Effector memory CD8-positive, alpha-beta T cell (primary cell): Measurements from ENCODE around the gene EYA2.
"Not testable (repeated sequence)": the region's sequence is repeated elsewhere in the genome, so short reads cannot be mapped to it uniquely, and the experiment has no call there.

ENCODE experiments used
- ATAC-seq: fragments of 150-1000 bp; cut with Tn5 transposase; replicated peaks from 2 replicates; pipeline ENCODE4 v1.10.0; 2021; ENCODE audit warnings: mild to moderate bottlenecking, moderate library complexity
- DNase-seq, 3 experiments: peaks; one replicate each; pipeline ENCODE4 v3.0.0; 2021
- H3K27ac Mint-ChIP-seq, 2 donors: one replicate each; pipeline ENCODE4 v1.8.0; 2022; ENCODE audit warnings: mild to moderate bottlenecking in 2 of 2, mixed read lengths in 2 of 2, moderate library complexity in 2 of 2
- H3K27me3 Mint-ChIP-seq, 2 donors: one replicate each; pipeline ENCODE4 v1.8.0; 2022; ENCODE audit warnings: mixed read lengths in 2 of 2
- H3K36me3 Mint-ChIP-seq: one replicate; pipeline ENCODE4 v1.8.0; 2022; ENCODE audit warnings: mild to moderate bottlenecking, moderate library complexity, mixed read lengths; ENCODE audit not compliant: insufficient read depth
- H3K4me1 Mint-ChIP-seq, 2 donors: one replicate each; pipeline ENCODE4 v1.8.0; 2022; ENCODE audit warnings: low read depth in 2 of 2, mixed read lengths in 2 of 2
- H3K4me3 Mint-ChIP-seq, 2 donors: one replicate each; pipeline ENCODE4 v1.8.0; 2022; ENCODE audit warnings: mild to moderate bottlenecking in 2 of 2, mixed read lengths in 2 of 2, moderate library complexity in 2 of 2
- H3K9me3 Mint-ChIP-seq, 2 donors: one replicate each; pipeline ENCODE4 v1.8.0; 2022; ENCODE audit warnings: mixed read lengths in 2 of 2

The EYA2 gene

DNA sequence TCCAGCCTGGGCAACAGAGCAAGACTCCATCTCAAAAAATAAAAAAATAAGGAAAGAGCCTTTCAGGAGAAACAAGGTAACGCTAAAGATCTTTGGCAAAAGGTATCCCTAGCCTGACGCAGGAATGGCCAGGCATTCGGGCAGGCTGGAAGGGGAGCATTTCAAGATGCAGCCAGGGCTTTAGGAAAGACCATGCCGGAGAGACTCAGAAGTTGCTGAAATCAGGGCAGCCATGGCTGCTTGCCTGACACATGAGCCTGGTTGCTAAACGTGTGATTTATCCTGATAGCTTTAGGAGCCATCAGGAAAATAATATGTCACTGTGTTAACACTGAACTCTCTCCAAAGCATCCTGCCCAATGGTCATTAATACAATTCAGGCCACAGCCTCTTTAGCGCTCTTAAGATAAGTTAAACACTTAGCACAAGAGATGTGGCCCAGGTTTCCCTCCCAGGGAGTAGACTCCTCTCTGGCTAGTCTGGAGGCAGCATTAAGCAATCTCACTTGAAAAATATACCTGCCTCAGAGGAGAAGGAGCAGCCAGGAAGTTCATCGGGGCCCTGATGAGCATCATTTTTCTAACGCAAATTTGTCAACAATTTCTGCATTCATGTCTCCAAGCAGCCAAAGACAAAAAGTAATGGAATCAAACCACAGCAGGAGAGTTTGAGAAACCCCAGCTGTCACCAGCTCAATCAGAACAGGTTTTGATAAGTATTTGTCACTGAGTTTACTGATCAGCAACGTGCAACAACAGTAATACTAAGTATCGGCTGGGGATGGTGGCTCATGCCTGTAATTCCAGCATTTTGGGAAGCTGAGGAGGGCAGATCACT, 261.9 kb downstream of the EYA2 start:
- Mint-ChIP-seq H3K36me3 (no peaks in the 10 kb centered on the region), H3K27ac (no peak overlapping the region), H3K9me3 (no peaks in the 10 kb centered on the region), H3K27me3 (peaks cover 37 to 56% of the 10 kb centered on the region in 2 donors), H3K4me3 (no peak overlapping the region), H3K4me1 (no peaks in the 10 kb centered on the region)
- no peak for DNase-seq
- no peak for ATAC-seq

DNA sequence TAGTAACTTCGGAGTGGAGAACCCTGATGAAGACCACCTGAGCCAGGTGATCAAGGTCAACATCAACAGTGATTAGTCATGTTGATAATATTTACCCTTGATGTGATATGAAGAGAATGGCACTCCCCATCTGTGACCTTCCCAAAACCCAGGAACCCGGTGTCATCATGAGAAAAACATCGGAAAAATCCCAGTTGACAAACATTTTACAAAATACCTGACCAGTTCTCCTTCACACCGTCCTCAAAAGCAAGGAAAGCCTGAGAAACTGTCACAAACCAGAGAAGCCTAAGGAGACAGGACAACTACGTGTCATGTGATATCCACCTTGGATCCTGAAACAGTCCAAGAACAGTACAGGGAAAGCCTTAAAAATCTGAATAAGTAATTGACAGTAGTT, 264.5 kb downstream of the EYA2 start:
- Mint-ChIP-seq H3K4me3 (no peak overlapping the region), H3K27ac (no peak overlapping the region), H3K9me3 (no peaks in the 10 kb centered on the region), H3K36me3 (no peaks in the 10 kb centered on the region), H3K4me1 (no peaks in the 10 kb centered on the region), H3K27me3 (peaks cover 25 to 43% of the 10 kb centered on the region in 2 donors)
- DNase-seq (no peak), ATAC-seq (no peak)

DNA sequence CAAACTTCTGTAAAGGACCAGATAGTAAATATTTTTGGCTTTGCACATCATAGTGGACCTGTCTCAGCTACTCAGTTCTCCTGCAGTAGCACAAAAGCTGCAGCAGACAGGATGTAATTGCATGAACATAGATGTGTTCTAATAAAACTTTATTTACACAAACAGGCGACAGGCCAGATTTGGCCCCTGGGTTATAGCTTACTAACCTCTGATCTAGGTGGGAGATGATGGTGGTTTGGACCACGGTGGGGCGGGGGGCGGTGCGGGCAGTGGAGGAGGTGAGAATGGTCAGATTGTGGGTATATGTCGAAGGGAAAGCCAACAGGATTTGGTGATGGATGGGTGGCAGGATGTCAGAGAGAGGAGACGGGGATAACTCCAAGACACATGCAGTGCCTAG, 265.6 kb downstream of the EYA2 start:
- no peak for ATAC-seq
- no peak for DNase-seq
- H3K9me3 Mint-ChIP-seq: no peaks in the 10 kb centered on the region
- H3K27ac Mint-ChIP-seq: no peak overlapping the region
- H3K27me3 Mint-ChIP-seq: peaks cover 19 to 34% of the 10 kb centered on the region in 2 donors
- no peak overlapping the region for H3K4me3 Mint-ChIP-seq
- H3K36me3 Mint-ChIP-seq: no peaks in the 10 kb centered on the region
- no peaks in the 10 kb centered on the region for H3K4me1 Mint-ChIP-seq

DNA sequence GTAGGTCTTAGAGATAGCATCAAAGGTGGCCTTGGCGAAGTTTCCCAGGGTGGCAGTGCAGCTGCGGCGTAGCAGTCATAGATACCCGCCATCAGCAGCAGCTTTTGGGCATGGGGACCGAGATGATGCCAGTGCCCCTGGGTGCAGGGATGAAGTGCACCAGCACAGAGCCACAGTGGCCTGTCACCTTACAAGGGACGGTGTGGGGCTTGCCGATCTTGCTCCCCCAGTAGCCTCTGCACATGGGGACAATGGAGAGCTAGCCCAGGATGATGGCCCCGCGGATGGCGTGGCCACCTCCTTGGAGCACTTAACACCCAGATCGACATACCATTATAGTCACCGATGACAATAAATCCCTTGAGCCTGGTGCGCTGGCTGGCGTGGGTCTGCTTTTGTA, 266.3 kb downstream of the EYA2 start:
- no peak overlapping the region for H3K4me3 Mint-ChIP-seq
- no peaks in the 10 kb centered on the region for H3K36me3 Mint-ChIP-seq
- peaks cover 19 to 34% of the 10 kb centered on the region in 2 donors for H3K27me3 Mint-ChIP-seq
- DNase-seq (no peak), ATAC-seq (no peak)
- H3K9me3 Mint-ChIP-seq: no peaks in the 10 kb centered on the region
- H3K27ac Mint-ChIP-seq: no peak overlapping the region
- no peaks in the 10 kb centered on the region for H3K4me1 Mint-ChIP-seq

DNA sequence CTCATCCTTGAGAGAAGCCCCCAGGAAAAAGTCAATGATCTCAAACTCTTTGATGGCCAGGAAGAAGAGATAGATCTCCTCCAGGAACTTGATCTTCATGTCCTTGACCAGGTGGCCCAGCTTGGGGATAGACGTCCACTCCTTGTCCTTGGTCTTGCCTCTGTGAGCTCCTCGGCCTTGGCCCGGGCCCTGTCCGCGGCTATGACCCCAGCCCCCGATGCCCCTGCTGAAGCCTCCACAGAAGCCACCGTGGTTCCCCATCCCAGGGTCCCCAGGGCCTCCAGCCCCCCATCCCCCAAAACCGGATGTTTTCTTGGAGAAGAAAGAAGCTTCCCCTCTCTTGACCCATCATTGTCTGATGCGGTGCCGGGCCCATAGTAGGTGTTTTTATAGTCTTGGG, 266.8 kb downstream of the EYA2 start:
- DNase-seq (no peak), ATAC-seq (no peak)
- no peak overlapping the region for H3K4me3 Mint-ChIP-seq
- no peaks in the 10 kb centered on the region for H3K9me3 Mint-ChIP-seq
- H3K27ac Mint-ChIP-seq: no peak overlapping the region
- H3K4me1 Mint-ChIP-seq: no peaks in the 10 kb centered on the region
- H3K36me3 Mint-ChIP-seq: no peaks in the 10 kb centered on the region
- H3K27me3 Mint-ChIP-seq: peaks cover 19 to 31% of the 10 kb centered on the region in 2 donors

DNA sequence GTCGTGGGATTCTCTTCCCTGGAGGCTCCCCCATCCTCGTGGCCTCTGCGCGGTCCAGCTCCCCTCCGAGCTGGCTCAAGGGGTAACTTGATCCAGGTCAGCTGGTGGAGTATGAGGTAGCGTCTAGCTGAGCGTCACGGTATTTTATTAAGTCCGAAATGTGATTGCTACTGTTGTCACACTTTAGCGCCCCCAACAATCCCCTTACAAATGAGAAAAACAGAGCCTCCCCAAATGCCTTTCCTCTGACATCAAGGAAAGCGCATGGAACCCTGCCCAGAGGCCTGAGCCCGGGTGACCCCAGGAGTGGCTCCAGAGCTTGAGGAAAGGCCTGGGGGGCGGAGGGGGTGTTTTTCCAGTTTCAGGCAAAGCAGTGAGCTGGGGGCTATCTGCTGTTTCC, 269.5 kb downstream of the EYA2 start:
- no peak for ATAC-seq
- Mint-ChIP-seq H3K27me3 (peaks cover 28 to 42% of the 10 kb centered on the region in 2 donors), H3K4me1 (no peaks in the 10 kb centered on the region), H3K27ac (no peak overlapping the region), H3K9me3 (no peaks in the 10 kb centered on the region), H3K36me3 (no peaks in the 10 kb centered on the region), H3K4me3 (no peak overlapping the region)
- no peak for DNase-seq

DNA sequence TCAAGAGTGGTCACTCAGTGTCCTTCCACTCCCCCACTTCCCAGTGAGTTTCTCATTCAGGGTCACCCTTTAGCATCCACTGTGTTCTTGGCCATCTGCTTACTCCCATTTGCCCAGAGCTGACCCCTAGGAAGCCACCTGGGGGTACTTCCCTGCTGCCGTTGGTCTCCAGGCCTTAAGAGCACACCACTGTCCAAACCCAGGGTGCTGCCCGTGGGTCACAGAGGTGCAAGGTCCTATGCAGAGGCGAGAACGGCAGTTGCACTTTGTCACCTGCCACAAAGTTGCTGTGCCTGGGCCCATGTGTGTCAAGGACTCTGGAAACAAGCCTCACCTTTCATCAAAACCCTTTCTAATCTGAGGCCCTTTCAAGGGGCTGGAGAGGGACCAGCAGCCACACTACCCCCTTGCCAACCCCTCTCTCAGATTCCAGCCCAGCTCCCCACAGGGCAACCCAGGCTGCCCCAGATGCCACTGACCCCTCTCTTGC, 270.8 kb downstream of the EYA2 start:
- DNase-seq: no peak
- H3K27me3 Mint-ChIP-seq: peaks cover 23 to 32% of the 10 kb centered on the region in 2 donors
- H3K4me1 Mint-ChIP-seq: no peaks in the 10 kb centered on the region
- no peak overlapping the region for H3K4me3 Mint-ChIP-seq
- H3K36me3 Mint-ChIP-seq: no peaks in the 10 kb centered on the region
- H3K27ac Mint-ChIP-seq: no peak overlapping the region
- ATAC-seq: no peak
- H3K9me3 Mint-ChIP-seq: no peaks in the 10 kb centered on the region

DNA sequence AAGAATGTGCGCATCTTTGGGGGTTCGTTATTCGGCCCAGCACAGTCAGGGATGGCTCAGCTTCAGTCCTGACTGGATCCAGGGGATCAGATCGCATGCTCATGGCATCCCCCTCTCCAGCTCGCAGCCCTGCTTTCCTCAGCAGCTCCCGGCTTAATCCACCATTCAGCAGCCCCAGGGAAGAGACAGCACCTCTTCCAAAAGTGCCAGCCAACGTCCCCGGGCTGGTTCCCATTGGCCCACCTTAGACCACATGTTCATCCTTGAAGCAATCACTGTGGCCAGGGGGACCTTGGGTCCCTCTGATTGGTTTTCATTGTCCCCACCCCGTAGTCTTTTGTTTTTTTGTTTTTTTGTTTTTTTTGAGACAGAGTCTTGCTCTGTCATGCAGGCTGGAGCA, 273.2 kb downstream of the EYA2 start:
- ATAC-seq (no peak), DNase-seq (no peak)
- H3K4me1 Mint-ChIP-seq: no peaks in the 10 kb centered on the region
- H3K27me3 Mint-ChIP-seq: peaks cover 33 to 53% of the 10 kb centered on the region in 2 donors
- H3K9me3 Mint-ChIP-seq: no peaks in the 10 kb centered on the region
- no peaks in the 10 kb centered on the region for H3K36me3 Mint-ChIP-seq
- H3K27ac Mint-ChIP-seq: no peak overlapping the region
- H3K4me3 Mint-ChIP-seq: no peak overlapping the region

DNA sequence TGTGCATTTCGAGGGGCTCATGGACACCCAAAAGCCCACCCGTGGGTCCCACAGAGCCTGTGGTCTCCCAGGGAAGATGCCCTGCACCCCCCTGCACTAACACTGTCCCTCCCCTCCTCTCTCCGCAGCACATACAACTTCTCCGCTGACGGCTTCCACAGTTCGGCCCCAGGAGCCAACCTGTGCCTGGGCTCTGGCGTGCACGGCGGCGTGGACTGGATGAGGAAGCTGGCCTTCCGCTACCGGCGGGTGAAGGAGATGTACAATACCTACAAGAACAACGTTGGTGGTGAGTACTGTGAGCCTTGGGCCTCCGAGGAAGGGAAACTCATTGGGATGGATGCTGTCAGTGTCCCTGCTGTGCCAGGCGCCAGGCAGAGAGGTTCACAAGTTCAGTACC, 277.9 kb downstream of the EYA2 start:
- peaks cover 6% of the 10 kb centered on the region for H3K36me3 Mint-ChIP-seq
- H3K27me3 Mint-ChIP-seq: peaks cover 46 to 56% of the 10 kb centered on the region in 2 donors
- H3K27ac Mint-ChIP-seq: no peak overlapping the region
- H3K9me3 Mint-ChIP-seq: no peaks in the 10 kb centered on the region
- peaks cover 0 to 4% of the 10 kb centered on the region in 2 donors for H3K4me1 Mint-ChIP-seq
- DNase-seq: no peak
- ATAC-seq: no peak
- no peak overlapping the region for H3K4me3 Mint-ChIP-seq

DNA sequence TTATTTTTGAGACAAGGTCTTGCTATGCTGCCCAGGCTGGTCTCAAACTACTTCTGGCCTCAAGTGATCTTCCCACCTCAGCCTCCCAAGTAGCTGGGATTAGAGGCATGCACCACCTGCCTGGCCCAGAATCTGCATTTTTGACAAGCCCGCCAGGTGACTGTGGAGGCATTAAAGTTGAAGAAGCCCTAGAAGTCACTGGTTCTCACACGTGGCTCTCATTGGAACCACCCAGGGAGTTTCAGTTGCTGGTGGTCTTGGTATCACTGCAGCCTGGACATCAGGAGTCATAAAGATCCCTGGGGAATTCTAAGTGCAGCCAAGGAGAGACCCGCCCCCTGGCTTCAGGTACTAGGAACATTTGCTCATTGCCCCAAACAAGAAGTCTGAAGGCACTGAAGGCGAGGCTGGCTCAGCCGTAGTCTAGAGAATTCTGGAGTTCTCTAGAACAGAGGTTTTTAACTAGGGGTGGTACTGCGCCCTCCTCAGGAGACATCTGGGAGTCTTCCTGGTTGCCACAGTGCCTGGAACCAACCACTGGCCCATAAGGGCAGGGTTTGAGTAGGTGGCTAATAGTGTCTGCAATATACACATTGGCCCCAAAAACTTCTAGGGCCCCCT, 279.1 kb downstream of the EYA2 start:
- Mint-ChIP-seq H3K36me3 (peaks cover 6% of the 10 kb centered on the region), H3K9me3 (no peaks in the 10 kb centered on the region), H3K27ac (no peak overlapping the region), H3K4me1 (peaks cover 0 to 4% of the 10 kb centered on the region in 2 donors), H3K27me3 (peaks cover 37 to 46% of the 10 kb centered on the region in 2 donors), H3K4me3 (no peak overlapping the region)
- ATAC-seq: no peak
- DNase-seq: no peak

DNA sequence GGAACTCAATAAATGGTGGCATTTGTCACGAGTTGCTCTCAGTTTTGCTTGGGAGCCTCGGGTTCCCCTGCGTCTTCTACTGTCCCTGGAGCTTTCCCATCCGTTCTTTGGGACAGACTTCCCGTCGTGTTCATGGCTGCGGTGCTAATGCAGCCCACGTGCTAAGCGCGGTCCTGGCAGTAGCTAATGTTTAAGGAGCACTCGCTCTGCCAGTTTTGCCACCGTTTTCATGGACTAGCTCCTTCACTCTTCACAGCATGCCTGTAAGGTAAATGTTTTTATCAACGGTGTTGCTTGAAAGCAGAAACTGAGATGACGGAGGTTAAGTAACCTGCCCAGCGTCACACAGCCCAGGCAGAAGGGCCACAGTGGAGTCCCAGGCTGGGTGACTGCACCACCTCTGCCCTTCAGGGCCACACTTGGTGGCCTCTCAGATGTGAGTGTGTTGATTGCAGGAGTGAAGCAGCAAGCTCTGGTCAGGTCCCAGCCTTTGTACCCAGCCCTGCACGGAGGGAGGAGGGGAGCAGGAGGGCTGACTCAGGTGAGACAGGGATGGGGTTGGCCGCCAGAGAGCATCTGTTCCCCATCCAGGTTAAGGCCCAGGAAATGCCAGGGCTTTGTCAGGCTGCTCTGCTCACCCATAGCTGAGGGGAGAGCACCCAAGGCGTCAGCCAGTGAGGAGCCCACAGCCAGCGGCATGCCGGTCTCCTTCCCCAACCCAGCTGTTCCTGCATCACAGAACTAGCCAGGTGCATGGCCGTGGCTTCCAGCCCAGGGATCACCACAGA, 280.0 kb downstream of the EYA2 start:
- Mint-ChIP-seq H3K27ac (no peak overlapping the region), H3K36me3 (peaks cover 6% of the 10 kb centered on the region)
- no peak for ATAC-seq

DNA sequence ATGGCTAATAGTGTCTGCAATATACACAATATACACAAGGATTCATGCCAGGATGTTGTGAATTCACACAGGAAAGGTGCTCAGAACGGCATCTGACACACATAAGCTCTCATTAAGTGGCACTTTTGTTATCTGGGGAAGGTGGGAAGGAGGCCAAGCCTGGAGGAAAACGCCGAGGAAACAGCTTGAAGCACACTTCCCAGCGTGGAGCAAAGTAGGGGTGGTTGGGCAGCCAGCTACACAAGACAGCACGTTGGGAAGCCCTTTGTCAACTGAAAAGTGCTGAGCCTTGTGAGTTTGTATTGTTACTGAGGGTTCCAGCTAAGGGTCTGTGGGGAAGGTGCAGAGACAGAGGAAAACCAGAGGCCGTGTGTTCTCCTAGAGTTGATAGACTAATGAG, 280.9 kb downstream of the EYA2 start:
- peaks cover 27 to 41% of the 10 kb centered on the region in 2 donors for H3K27me3 Mint-ChIP-seq
- peaks cover 0 to 4% of the 10 kb centered on the region in 2 donors for H3K4me1 Mint-ChIP-seq
- H3K27ac Mint-ChIP-seq: no peak overlapping the region
- ATAC-seq (no peak), DNase-seq (no peak)
- no peak overlapping the region for H3K4me3 Mint-ChIP-seq
- peaks cover 6% of the 10 kb centered on the region for H3K36me3 Mint-ChIP-seq
- H3K9me3 Mint-ChIP-seq: no peaks in the 10 kb centered on the region

More for the DNA sequence above, 280.0 kb downstream of the EYA2 start:
- Mint-ChIP-seq H3K4me1 (peaks cover 0 to 4% of the 10 kb centered on the region in 2 donors), H3K4me3 (no peak overlapping the region), H3K27me3 (peaks cover 27 to 41% of the 10 kb centered on the region in 2 donors), H3K9me3 (no peaks in the 10 kb centered on the region)
- DNase-seq: no peak

DNA sequence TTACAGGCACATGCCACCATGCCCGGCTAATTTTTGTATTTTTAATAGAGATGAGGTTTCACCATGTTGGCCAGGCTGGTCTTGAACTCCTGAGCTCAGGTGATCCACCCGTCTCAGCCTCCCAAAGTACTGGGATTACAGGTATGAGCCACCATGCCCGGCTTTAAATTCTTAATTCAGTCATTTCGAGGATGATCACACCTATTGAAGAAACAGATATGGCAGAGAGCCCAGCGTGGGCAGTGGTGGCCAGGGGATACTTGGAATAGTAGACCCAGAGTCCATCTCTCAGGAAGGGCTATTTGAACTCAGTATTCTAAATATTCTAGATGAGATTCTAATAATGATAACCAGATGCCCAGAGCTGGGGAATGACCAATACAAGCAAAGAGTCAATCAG, 281.6 kb downstream of the EYA2 start:
- H3K4me3 Mint-ChIP-seq, ATAC-seq, H3K9me3 Mint-ChIP-seq, H3K27ac Mint-ChIP-seq, H3K4me1 Mint-ChIP-seq, H3K36me3 Mint-ChIP-seq, DNase-seq: not testable (repeated sequence)
- H3K27me3 Mint-ChIP-seq: peaks cover 21 to 34% of the 10 kb centered on the region in 2 donors
